GM18505 (cell line): ENCODE measurements around the gene R3HDM1.
"Not testable (repeated sequence)": the region's sequence is repeated elsewhere in the genome, so short reads cannot be mapped to it uniquely, and the experiment has no call there.

Experiments used
- ATAC-seq: cut with Tn5 transposase; IDR thresholded peaks from one replicate; pipeline ENCODE4 v1.9.1; 2021; ENCODE audit not compliant: unreplicated experiment
- POLR2A ChIP-seq: IDR thresholded peaks from 4 replicates; pipeline ENCODE4 v1.6.1; 2011; ENCODE audit warnings: borderline replicate concordance; ENCODE audit not compliant: insufficient read depth, insufficient read length; ENCODE audit errors: extremely low read depth

The R3HDM1 gene

GRCh38 chr2:135603543-135603942, 72.3 kb downstream of the R3HDM1 start:
- TF ChIP-seq POLR2A, result no peak

GRCh38 chr2:135607561-135607960, 76.3 kb downstream of the R3HDM1 start:
- no peak for TF ChIP-seq POLR2A
- ATAC-seq, result no peak

More at GRCh38 chr2:135603543-135603942, 72.3 kb downstream of the R3HDM1 start:
- ATAC-seq, result no peak

DNA sequence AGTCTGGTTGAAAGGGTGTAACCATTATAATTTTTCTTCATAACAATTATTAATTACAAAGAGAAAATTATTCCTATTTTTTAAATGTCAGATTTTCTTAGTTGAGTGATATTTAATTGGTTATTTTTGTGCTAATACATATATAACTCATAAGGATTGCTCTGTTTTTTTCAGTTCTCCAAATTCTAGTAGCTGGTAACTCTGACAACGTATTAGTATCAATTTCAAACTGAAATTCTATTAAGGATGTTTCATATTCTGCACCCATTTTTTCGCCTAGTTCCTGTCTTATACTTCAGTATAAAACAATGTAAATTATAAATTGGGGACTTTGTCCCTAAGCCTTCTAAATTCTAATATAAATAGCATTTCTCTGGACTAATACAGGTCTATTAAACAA, 81.0 kb downstream of the R3HDM1 start:
- no peak for ATAC-seq
- no peak for TF ChIP-seq POLR2A

GRCh38 chr2:135615404-135615803, 84.1 kb downstream of the R3HDM1 start:
- TF ChIP-seq POLR2A, result no peak
- ATAC-seq, result no peak

DNA sequence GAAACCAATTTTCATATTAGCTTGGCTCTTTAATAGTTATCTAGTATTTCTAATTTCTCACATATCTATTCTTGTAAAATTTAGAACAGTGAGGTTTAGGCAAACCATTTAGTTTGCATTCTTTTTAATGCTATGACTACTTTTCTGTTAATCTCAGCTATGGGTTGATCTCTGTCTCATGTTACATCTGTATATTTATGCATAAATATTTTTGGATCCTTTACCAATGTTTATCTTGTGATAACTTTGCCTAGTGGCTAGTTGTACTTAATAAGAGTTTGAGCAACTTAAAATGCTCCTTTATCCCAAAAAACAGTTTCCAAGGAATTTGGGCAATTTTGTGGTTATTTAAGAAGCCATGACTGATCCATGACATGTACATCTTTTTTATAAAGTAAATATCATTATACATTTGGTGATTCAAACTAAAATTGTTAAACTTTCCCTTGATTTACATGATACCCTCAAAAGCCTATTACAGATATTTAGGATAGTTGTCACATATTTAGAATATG, 86.3 kb downstream of the R3HDM1 start:
- ATAC-seq, result no peak
- TF ChIP-seq POLR2A, result no peak

GRCh38 chr2:135620198-135620597, 88.9 kb downstream of the R3HDM1 start:
- no peak for TF ChIP-seq POLR2A
- ATAC-seq, result no peak

GRCh38 chr2:135629520-135629919, 98.2 kb downstream of the R3HDM1 start:
- no peak for ATAC-seq
- no peak for TF ChIP-seq POLR2A

DNA sequence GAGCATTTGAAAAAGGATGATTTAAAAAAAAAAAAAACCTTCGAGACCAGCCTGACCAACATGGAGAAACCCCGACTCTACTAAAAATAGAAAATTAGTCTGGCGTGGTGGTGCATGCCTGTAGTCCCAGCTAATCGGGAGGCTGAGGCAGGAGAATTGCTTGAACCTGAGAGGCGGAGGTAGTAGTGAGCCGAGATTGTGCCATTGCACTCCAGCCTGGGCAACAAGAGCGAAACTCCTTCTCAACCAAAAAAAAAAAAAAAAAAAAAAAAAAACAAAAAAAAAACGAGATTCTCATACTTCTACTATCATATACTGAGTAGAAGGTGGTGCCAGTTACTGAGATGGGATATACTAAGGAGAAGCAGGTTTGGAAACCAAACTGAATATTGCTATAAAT, 98.8 kb downstream of the R3HDM1 start:
- not testable (repeated sequence) for ATAC-seq

- no peak for ATAC-seq
- TF ChIP-seq POLR2A, result no peak
These were observed 99.2 kb downstream of the R3HDM1 start for GRCh38 chr2:135630488-135630887.

GRCh38 chr2:135633582-135633981, 102.3 kb downstream of the R3HDM1 start:
- TF ChIP-seq POLR2A, result no peak
- ATAC-seq, result no peak

- no peak for TF ChIP-seq POLR2A
- no peak for ATAC-seq
These were observed 104.0 kb downstream of the R3HDM1 start for GRCh38 chr2:135635212-135635835.

GRCh38 chr2:135636982-135637381, 105.7 kb downstream of the R3HDM1 start:
- no peak for ATAC-seq
- TF ChIP-seq POLR2A, result no peak

DNA sequence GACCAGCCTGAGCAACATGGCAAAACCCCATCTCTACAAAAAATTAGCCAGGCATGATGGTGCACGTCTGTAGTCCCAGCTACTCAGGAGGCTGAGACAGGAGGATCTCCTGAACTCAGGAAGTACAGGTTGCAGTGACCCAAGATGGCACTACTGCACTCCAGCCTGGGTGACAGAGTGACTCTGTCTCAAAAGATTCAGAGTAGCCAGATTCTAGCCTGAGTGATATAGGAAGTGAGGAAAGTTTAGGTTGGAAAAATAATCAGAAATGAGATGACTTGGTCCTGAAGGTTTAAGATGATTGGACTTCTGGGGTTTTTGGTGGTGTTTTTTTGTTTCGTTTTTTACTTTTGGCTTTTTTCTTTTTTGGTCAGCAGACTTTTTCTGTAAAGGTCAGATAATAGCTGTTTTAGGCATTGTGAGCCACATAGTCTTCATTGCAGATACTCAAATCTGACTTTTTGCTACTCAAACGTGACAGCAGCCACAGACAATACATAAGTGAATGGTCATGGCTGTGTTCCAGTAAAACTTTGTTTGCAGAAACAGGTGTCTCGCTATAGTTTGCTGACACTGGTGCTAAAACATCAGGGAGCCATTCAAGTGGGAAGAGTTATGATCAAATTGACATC, 106.3 kb downstream of the R3HDM1 start:
- ATAC-seq, result peak; percentile 76
- no peak for TF ChIP-seq POLR2A

DNA sequence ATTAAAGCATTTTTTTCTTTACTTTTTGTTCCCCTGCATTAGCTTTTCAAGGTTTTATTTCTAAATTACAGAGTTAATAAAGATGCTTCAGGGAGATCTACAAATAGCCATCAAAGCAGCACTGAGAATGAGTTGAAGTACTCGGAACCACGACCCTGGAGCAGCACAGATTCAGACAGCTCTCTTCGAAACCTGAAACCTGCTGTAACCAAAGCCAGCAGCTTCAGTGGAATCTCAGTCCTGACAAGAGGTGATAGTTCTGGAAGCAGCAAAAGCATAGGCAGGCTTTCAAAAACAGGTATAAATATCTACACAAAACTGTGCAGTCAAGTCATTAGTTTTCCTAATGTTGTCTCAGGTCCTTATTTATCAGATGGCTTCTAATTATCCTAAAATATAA, 107.5 kb downstream of the R3HDM1 start:
- no peak for TF ChIP-seq POLR2A
- ATAC-seq, result no peak
